Progenitor cell of endocrine pancreas (in vitro differentiated cells): ENCODE data around the gene BLZF1. TPM values are rescaled to one million over a fixed set of nuclear protein-coding genes. Genes with fewer than 3 reads are reported as not detected.
"Not testable (repeated sequence)": the region's sequence is repeated elsewhere in the genome, so short reads cannot be mapped to it uniquely, and the experiment has no call there.

Source experiments
- DNase-seq: peaks from one replicate; pipeline ENCODE4 v3.0.0; 2021; ENCODE audit warnings: low spot score; ENCODE audit not compliant: unreplicated experiment
- H3K27ac Mint-ChIP-seq: 2 replicates; pipeline ENCODE4 v1.8.0; 2021; ENCODE audit warnings: mild to moderate bottlenecking, moderate library complexity, mixed read lengths
- H3K27me3 Mint-ChIP-seq: 2 replicates; pipeline ENCODE4 v1.8.0; 2021; ENCODE audit warnings: mixed read lengths
- H3K36me3 Mint-ChIP-seq: 2 replicates; pipeline ENCODE4 v1.8.0; 2022; ENCODE audit warnings: mixed read lengths; ENCODE audit not compliant: insufficient read depth
- H3K4me1 Mint-ChIP-seq: 2 replicates; pipeline ENCODE4 v1.8.0; 2021; ENCODE audit warnings: low read depth, mixed read lengths
- H3K4me3 Mint-ChIP-seq: 2 replicates; pipeline ENCODE4 v1.8.0; 2021; ENCODE audit warnings: low read depth, mild to moderate bottlenecking, moderate library complexity, mixed read lengths
- H3K9me3 Mint-ChIP-seq: 2 replicates; pipeline ENCODE4 v1.8.0; 2021; ENCODE audit warnings: low read depth, mixed read lengths
- total RNA-seq: library from RNA; stranded (reverse); gene quantifications from 2 replicates; pipeline ENCODE4 v1.2.1, GENCODE V29; 2021
- TF ChIP-seq, protein P1 (sequence below): fragments of 200-600 bp; sonication (generic); IDR thresholded peaks from one replicate; pipeline ENCODE4 v1.5.0; 2021; ENCODE audit warnings: antibody characterized with exemption, mild to moderate bottlenecking; ENCODE audit not compliant: unreplicated experiment

The BLZF1 gene
- total RNA-seq, 1 donor from 2014 or later: 18.6 TPM

- Mint-ChIP-seq H3K4me1 (peaks cover 4% of the 10 kb centered on the region), H3K4me3 (no peak overlapping the region), H3K27me3 (no peaks in the 10 kb centered on the region), H3K27ac (no peak overlapping the region), H3K9me3 (peaks cover 14% of the 10 kb centered on the region), H3K36me3 (peaks cover 34% of the 10 kb centered on the region)
- TF ChIP-seq, protein P1, sequence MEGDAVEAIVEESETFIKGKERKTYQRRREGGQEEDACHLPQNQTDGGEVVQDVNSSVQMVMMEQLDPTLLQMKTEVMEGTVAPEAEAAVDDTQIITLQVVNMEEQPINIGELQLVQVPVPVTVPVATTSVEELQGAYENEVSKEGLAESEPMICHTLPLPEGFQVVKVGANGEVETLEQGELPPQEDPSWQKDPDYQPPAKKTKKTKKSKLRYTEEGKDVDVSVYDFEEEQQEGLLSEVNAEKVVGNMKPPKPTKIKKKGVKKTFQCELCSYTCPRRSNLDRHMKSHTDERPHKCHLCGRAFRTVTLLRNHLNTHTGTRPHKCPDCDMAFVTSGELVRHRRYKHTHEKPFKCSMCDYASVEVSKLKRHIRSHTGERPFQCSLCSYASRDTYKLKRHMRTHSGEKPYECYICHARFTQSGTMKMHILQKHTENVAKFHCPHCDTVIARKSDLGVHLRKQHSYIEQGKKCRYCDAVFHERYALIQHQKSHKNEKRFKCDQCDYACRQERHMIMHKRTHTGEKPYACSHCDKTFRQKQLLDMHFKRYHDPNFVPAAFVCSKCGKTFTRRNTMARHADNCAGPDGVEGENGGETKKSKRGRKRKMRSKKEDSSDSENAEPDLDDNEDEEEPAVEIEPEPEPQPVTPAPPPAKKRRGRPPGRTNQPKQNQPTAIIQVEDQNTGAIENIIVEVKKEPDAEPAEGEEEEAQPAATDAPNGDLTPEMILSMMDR: no peak
- DNase-seq: no peak
Observed at GRCh38 chr1:169338617-169339016, 29.4 kb upstream of the BLZF1 start.

DNA sequence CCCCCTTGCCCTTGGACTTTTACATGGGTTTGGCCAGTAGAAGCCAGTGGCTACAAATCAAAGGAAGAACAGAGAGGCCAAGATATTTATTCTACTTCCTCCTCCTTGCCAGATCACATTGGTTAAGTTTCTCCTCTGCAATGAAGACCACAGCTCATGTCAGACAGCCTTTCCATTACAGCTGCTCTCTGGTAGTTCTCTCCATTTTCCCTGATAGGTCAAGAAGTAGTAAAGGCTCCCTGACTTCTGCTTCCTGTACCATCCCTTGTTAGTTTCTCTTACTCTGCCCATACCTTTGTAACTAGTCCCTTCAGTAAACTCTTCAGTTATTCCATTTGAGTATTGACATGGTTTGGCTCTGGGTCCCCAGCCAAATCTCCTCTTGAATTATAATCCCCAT lies 28.2 kb upstream of the BLZF1 start:
- peaks cover 4% of the 10 kb centered on the region for H3K4me1 Mint-ChIP-seq
- H3K27me3 Mint-ChIP-seq: no peaks in the 10 kb centered on the region
- peaks cover 14% of the 10 kb centered on the region for H3K9me3 Mint-ChIP-seq
- no peak overlapping the region for H3K27ac Mint-ChIP-seq
- TF ChIP-seq, protein P1: no peak
- no peak for DNase-seq
- no peak overlapping the region for H3K4me3 Mint-ChIP-seq
- H3K36me3 Mint-ChIP-seq: peaks cover 30% of the 10 kb centered on the region

DNA sequence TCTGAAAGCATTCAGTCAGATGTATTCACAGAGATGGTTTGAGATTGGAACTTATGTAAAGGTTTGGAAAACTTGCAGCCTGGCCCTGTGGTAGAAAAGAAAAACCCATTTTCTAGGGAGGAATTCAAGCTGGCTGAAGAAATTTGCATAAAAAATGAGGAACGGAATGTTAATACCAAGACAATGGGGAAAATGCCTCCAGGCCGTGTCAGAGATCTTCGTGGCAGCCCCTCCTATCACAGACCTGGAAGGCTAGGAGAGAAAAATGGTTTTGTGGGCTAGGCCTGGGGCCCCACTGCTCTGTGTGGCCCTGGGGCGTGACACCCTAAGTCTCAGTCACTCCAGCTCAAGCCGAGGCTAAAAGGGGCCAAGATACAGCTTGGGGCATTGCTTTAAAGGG lies 27.1 kb upstream of the BLZF1 start:
- no peaks in the 10 kb centered on the region for H3K27me3 Mint-ChIP-seq
- H3K9me3 Mint-ChIP-seq: peaks cover 10% of the 10 kb centered on the region
- TF ChIP-seq, protein P1: no peak
- H3K4me3 Mint-ChIP-seq: no peak overlapping the region
- no peak for DNase-seq
- no peak overlapping the region for H3K27ac Mint-ChIP-seq
- H3K36me3 Mint-ChIP-seq: peaks cover 22% of the 10 kb centered on the region
- peaks cover 10% of the 10 kb centered on the region for H3K4me1 Mint-ChIP-seq

- H3K4me1 Mint-ChIP-seq: peaks cover 14% of the 10 kb centered on the region
- H3K27ac Mint-ChIP-seq: not testable (repeated sequence)
Observed at GRCh38 chr1:169342096-169342495, 25.9 kb upstream of the BLZF1 start.

DNA sequence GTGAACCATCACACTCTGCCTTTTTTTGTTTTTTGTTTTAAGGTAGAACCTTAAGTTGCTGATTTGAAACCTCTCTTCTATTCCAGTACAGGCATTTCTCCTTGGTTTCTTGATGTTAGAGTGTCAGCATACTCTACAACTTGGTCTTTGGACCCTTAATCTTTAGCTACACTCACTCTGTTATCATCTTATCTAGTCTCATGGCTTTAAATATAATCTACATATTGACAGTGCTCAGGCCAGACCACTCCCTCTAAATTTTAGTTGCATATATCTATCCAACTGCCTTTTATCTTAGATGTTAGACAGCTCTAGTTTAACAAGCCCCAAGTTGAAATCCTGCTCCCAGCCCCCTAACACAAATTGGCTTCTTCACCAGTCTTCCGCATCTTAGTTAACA lies 22.5 kb upstream of the BLZF1 start:
- Mint-ChIP-seq H3K36me3 (peaks cover 5% of the 10 kb centered on the region), H3K27ac (no peak overlapping the region), H3K4me1 (peaks cover 11% of the 10 kb centered on the region), H3K9me3 (peaks cover 3% of the 10 kb centered on the region), H3K27me3 (no peaks in the 10 kb centered on the region), H3K4me3 (no peak overlapping the region)
- DNase-seq: no peak
- TF ChIP-seq, protein P1: no peak

More at GRCh38 chr1:169342096-169342495, 25.9 kb upstream of the BLZF1 start:
- H3K9me3 Mint-ChIP-seq, H3K27me3 Mint-ChIP-seq, H3K4me3 Mint-ChIP-seq, DNase-seq: not testable (repeated sequence)
- H3K36me3 Mint-ChIP-seq: peaks cover 14% of the 10 kb centered on the region

DNA sequence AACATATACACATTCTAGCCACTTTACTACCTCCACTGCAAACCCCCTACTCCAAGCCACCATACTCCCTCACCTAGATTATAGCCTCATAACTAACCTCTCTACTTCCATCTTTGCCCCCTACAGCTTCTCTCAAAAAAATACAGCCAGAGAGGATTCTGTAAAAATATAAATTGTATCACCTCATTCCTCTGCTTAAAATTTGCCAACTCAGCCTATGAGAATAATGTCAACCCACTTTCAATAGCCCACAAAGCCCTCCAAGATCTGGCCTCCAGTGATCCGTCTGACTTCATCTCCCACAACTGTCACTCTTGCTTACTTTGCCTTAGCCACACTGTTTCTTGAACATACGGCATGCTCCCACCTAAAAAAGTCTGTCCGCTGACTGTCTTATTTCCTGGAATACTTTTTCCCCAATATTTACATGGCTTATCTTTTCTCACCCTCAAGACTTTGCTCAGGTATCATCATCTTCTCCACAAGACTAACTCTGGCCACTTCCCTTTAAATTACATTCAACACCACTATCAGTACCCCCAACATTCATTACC lies 21.9 kb upstream of the BLZF1 start:
- TF ChIP-seq, protein P1: no peak
- Mint-ChIP-seq H3K36me3 (peaks cover 1% of the 10 kb centered on the region), H3K4me1 (peaks cover 11% of the 10 kb centered on the region), H3K27ac (no peak overlapping the region), H3K9me3 (no peaks in the 10 kb centered on the region), H3K27me3 (no peaks in the 10 kb centered on the region), H3K4me3 (no peak overlapping the region)
- DNase-seq: no peak
